T-helper 17 cell (primary cell): ENCODE results near the gene TRIM13. TPM values are rescaled to one million over a fixed set of nuclear protein-coding genes. Genes with fewer than 3 reads are reported as not detected.
A peak's percentile ranks its signal among the peaks of the same experiment; 100 is the strongest.

Source experiments
- ATAC-seq: fragments of 150-1000 bp; cut with Tn5 transposase; 2 replicates; pipeline ENCODE4 v1.10.0; 2021; ENCODE audit warnings: mild to moderate bottlenecking, moderate library complexity
- DNase-seq, 3 donors: peaks; one replicate each; pipeline versions ENCODE4 v3.0.0 to v3.0.0-alpha.2; 2020 to 2021
- H3K9me3 ChIP-seq: one replicate; pipeline ENCODE4 v1.7.0; 2013; ENCODE audit warnings: low read length, mild to moderate bottlenecking; ENCODE audit not compliant: control insufficient read depth, poor library complexity, severe bottlenecking
- H3K27ac Mint-ChIP-seq: one replicate; pipeline ENCODE4 v1.8.0; 2022; ENCODE audit warnings: mild to moderate bottlenecking, moderate library complexity, mixed read lengths
- H3K27me3 Mint-ChIP-seq: one replicate; pipeline ENCODE4 v1.8.0; 2022; ENCODE audit warnings: mixed read lengths
- H3K36me3 Mint-ChIP-seq: one replicate; pipeline ENCODE4 v1.8.0; 2022; ENCODE audit warnings: low read depth, mixed read lengths
- H3K4me1 Mint-ChIP-seq: one replicate; pipeline ENCODE4 v1.8.0; 2022; ENCODE audit warnings: mild to moderate bottlenecking, mixed read lengths
- H3K4me3 Mint-ChIP-seq: one replicate; pipeline ENCODE4 v1.8.0; 2022; ENCODE audit warnings: mild to moderate bottlenecking, moderate library complexity, mixed read lengths
- total RNA-seq, 4 donors: library from RNA in 2 of 4; stranded (reverse) in 2 of 4; gene quantifications; one replicate each; pipeline ENCODE4 v1.2.3 and lab custom pipeline; 2022 to 2026

Gene TRIM13
- total RNA-seq, 2 donors from 2014 or later, result 18.5 to 27.5 TPM

DNA sequence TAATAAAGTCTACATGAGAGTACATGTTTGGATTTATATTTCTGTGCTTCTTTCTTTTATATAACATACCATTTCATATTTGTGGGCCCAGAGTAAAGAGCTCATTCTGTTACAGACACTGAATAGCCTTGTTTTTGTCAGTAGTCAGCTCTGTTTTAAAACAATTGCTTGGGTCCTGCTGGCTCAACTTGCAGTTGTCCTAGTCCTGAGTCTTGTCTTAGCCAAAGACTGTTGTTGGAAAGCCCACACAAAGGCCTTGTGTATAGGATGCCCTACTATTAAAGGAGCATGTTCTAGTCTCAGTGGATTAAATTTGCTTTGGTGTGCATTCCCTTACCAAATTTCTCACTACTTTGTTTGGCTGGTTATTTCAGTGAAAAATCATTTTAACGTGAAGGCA, 14.6 kb downstream of the TRIM13 start:
- Mint-ChIP-seq H3K27me3 (no peaks in the 10 kb centered on the region), H3K4me3 (no peak overlapping the region), H3K4me1 (peaks cover 15% of the 10 kb centered on the region), H3K36me3 (peaks cover 3% of the 10 kb centered on the region), H3K27ac (no peak overlapping the region)
- no peak for DNase-seq
- no peak for ATAC-seq
- H3K9me3 ChIP-seq, result no peaks in the 10 kb centered on the region

DNA sequence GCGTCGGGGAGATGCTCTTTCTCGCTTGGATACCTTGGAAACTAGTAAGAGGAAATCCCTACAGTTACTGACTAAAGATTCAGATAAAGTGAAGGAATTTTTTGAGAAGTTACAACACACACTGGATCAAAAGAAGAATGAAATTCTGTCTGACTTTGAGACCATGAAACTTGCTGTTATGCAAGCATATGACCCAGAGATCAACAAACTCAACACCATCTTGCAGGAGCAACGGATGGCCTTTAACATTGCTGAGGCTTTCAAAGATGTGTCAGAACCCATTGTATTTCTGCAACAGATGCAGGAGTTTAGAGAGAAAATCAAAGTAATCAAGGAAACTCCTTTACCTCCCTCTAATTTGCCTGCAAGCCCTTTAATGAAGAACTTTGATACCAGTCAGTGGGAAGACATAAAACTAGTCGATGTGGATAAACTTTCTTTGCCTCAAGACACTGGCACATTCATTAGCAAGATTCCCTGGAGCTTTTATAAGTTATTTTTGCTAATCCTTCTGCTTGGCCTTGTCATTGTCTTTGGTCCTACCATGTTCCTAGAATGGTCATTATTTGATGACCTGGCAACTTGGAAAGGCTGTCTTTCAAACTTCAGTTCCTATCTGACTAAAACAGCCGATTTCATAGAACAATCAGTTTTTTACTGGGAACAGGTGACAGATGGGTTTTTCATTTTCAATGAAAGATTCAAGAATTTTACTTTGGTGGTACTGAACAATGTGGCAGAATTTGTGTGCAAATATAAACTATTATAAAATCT, 15.7 kb downstream of the TRIM13 start:
- H3K4me3 Mint-ChIP-seq, result no peak overlapping the region
- peak overlapping the region; percentile 39 for H3K27ac Mint-ChIP-seq
- peaks cover 3% of the 10 kb centered on the region for H3K36me3 Mint-ChIP-seq
- H3K27me3 Mint-ChIP-seq, result no peaks in the 10 kb centered on the region
- DNase-seq, result no peak
- H3K4me1 Mint-ChIP-seq, result peaks cover 14% of the 10 kb centered on the region
- ATAC-seq, result no peak
- H3K9me3 ChIP-seq, result no peaks in the 10 kb centered on the region

DNA sequence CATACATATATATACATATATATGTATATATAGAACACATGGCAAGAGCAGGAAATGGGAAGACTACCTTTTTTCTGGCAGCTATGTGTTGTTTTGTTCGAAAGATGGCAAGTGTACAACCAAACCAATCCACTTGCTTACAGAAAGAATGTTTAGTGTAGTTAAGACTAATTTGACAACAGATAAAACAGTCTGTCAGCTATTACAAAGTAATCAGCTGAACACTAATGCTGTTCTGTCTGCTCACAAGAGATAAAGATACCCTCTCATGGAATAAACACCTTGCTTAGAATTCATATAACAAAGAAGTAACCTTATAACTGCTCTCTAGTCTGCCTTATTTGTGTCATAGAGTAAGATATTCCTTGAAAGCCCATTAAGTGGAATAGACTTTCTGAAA, 17.5 kb downstream of the TRIM13 start:
- ATAC-seq (no peak), DNase-seq (no peak)
- no peak overlapping the region for H3K4me3 Mint-ChIP-seq
- no peak overlapping the region for H3K27ac Mint-ChIP-seq
- no peaks in the 10 kb centered on the region for H3K9me3 ChIP-seq
- peaks cover 5% of the 10 kb centered on the region for H3K36me3 Mint-ChIP-seq
- H3K27me3 Mint-ChIP-seq, result no peaks in the 10 kb centered on the region
- H3K4me1 Mint-ChIP-seq, result peaks cover 14% of the 10 kb centered on the region

DNA sequence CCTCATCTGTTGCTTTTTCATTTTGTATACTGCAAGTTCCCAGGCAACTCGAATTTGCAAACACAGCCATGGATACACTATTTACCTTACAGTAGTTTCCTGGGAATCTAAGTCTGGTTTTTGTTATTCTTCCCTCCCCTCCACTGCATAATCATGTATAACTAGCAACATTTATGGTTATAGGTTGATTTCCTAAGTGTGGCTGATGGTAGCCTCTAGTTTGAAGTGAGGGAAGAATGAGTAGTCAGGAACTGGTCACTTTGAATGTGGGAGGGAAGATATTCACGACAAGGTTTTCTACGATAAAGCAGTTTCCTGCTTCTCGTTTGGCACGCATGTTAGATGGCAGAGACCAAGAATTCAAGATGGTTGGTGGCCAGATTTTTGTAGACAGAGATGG, 18.4 kb downstream of the TRIM13 start, which contains the start of gene KCNRG:
KCNRG (plus strand) TSS at position 187 of the 400 bp plus-strand sequence; CDS start at position 237, 50 bp downstream.
- no peak within 1 kb of the TSS for H3K4me3 Mint-ChIP-seq
- H3K27me3 Mint-ChIP-seq, result no peaks in the 10 kb centered on the region
- no peaks in the 10 kb centered on the region for H3K9me3 ChIP-seq
- H3K4me1 Mint-ChIP-seq, result peaks cover 12% of the 10 kb centered on the region
- peak within 1 kb of the TSS; percentile 11 for H3K27ac Mint-ChIP-seq
- ATAC-seq, result no peak
- peaks cover 5% of the 10 kb centered on the region for H3K36me3 Mint-ChIP-seq
- DNase-seq, result no peak

DNA sequence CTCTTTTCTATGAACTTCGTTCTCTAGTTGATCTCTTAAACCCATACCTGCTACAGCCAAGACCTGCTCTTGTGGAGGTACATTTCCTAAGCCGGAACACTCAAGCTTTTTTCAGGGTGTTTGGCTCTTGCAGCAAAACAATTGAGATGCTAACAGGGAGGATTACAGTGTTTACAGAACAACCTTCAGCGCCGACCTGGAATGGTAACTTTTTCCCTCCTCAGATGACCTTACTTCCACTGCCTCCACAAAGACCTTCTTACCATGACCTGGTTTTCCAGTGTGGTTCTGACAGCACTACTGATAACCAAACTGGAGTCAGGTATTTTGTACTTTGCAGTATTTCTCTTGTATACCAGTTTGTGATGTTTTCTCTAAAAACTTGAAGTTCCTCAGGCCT, 18.9 kb downstream of the TRIM13 start:
- H3K9me3 ChIP-seq, result no peaks in the 10 kb centered on the region
- Mint-ChIP-seq H3K36me3 (peaks cover 8% of the 10 kb centered on the region), H3K4me1 (peaks cover 12% of the 10 kb centered on the region), H3K27me3 (no peaks in the 10 kb centered on the region), H3K4me3 (no peak overlapping the region), H3K27ac (peak overlapping the region; percentile 11)
- ATAC-seq, result no peak
- DNase-seq, result no peak

DNA sequence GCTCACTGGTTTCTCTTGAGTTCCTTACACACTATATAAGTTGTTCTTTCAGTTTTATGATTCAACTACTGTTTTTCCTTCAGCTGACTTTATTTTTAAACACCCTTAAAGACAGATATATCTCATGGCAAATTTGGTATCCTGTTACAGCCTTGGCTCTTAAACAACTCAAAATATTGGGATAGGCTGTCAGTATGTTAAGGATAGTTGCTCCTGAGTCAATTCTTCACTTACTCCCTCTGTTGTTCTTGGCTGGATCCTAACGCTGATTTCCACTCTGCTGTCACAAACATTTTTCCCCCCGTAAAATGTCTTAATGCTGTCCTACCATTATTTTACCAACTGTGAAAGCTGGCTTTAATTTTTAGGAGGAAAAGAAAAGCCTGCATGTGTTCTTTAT, 19.6 kb downstream of the TRIM13 start:
- H3K9me3 ChIP-seq, result no peaks in the 10 kb centered on the region
- Mint-ChIP-seq H3K36me3 (peaks cover 8% of the 10 kb centered on the region), H3K4me3 (no peak overlapping the region), H3K27ac (peak overlapping the region; percentile 11), H3K27me3 (no peaks in the 10 kb centered on the region), H3K4me1 (peaks cover 12% of the 10 kb centered on the region)
- ATAC-seq (no peak), DNase-seq (no peak)

DNA sequence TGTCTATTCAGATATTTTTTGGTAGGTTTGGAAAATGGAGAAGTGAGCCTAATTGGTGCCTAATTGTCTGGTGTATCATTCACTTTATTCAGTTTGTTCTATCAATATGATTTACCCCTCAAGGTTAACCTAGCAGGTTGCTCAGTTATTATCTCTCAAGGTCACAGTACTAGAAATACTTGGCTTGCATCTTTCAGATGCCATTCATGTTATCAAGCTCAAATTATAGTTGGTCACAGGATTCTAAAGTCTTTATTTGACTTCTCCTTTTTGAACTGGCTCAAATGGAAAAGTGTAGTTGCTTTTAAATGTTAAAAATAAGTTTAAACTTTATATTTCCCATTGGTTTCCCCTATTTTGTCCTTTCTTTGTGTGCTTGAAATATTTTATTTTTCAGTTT, 21.0 kb downstream of the TRIM13 start:
- peaks cover 8% of the 10 kb centered on the region for H3K36me3 Mint-ChIP-seq
- DNase-seq (no peak), ATAC-seq (no peak)
- H3K4me3 Mint-ChIP-seq, result no peak overlapping the region
- peaks cover 12% of the 10 kb centered on the region for H3K4me1 Mint-ChIP-seq
- no peak overlapping the region for H3K27ac Mint-ChIP-seq
- H3K9me3 ChIP-seq, result no peaks in the 10 kb centered on the region
- no peaks in the 10 kb centered on the region for H3K27me3 Mint-ChIP-seq

DNA sequence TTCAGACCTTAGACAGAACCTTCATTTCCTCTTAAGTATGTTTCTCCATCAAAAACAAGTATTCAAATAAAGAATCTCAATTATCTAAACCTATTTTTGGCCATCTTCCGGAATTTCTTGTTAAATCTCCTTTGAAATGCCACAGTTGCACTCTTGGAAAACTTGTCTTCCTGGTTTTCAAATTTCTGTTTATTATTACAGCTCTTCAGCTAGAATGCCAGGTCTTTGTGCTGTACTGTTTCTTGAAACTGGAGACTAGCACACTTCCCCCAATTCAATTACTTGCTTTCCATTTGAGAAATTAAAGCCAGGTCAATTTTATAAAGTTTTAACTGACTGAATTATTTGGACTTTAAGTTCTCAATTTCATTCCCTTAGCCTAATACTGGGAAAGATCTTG, 28.6 kb downstream of the TRIM13 start:
- H3K4me3 Mint-ChIP-seq, result no peak overlapping the region
- DNase-seq, result no peak
- H3K9me3 ChIP-seq, result no peaks in the 10 kb centered on the region
- ATAC-seq, result no peak
- H3K27me3 Mint-ChIP-seq, result no peaks in the 10 kb centered on the region
- peaks cover 5% of the 10 kb centered on the region for H3K36me3 Mint-ChIP-seq
- H3K4me1 Mint-ChIP-seq, result peaks cover 8% of the 10 kb centered on the region
- peak overlapping the region; percentile 3 for H3K27ac Mint-ChIP-seq

DNA sequence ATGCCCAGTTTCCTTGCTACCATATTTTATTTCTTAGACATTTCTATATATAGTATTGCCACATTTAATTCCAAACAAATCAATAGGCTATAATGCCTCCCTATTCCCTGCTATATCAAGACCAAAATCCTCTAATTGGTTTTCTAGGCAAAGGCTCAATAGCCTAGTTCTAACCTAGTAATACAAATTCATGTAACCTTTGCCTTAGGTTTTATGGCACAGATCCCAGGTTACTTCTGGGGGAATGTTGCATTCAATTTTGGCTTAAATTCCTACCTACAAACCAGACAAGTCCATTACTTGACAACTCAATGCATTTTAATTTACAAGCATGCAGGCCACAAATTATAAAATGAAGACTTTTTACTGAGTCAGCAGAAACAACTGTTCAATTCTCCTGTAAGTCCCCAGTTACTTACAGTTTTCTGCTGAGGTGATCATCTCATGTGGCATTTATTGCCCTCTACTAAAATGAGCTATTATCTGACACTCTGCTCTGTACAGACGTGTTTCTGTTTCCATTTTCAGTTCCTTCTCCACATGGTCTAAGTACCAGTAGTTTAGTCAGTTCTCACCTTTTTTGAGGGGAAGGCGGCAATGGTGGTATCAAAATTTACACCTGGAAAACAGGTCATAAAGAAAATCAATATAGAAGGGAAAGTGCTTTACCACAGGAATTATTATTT, 30.1 kb downstream of the TRIM13 start:
- peak overlapping the region; percentile 80 for H3K27ac Mint-ChIP-seq
- ATAC-seq (no peak), DNase-seq (no peak)
- no peaks in the 10 kb centered on the region for H3K27me3 Mint-ChIP-seq
- peaks cover 6% of the 10 kb centered on the region for H3K4me1 Mint-ChIP-seq
- peaks cover 3% of the 10 kb centered on the region for H3K36me3 Mint-ChIP-seq
- no peaks in the 10 kb centered on the region for H3K9me3 ChIP-seq
- no peak overlapping the region for H3K4me3 Mint-ChIP-seq

DNA sequence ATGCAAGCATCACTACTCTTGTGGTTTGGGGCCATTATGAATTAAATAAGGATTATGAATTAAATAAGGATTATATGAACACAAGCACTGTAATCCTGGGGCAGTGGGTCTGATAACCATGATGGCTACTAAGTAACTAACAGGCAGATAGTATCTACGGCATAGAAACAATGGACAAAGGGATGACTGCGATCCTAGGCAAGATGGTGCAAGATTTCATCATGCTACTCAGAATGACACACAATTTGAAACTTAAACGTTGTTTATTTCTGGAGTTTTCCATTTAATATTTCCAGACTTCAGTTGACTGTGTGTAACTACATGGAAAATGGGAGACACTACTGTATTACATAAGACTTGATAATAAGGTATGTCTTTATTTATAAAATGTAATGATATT, 33.5 kb downstream of the TRIM13 start:
- ATAC-seq (no peak), DNase-seq (no peak)
- Mint-ChIP-seq H3K4me1 (peaks cover 6% of the 10 kb centered on the region), H3K27me3 (no peaks in the 10 kb centered on the region), H3K4me3 (no peak overlapping the region), H3K36me3 (peaks cover 3% of the 10 kb centered on the region), H3K27ac (no peak overlapping the region)
- no peaks in the 10 kb centered on the region for H3K9me3 ChIP-seq

DNA sequence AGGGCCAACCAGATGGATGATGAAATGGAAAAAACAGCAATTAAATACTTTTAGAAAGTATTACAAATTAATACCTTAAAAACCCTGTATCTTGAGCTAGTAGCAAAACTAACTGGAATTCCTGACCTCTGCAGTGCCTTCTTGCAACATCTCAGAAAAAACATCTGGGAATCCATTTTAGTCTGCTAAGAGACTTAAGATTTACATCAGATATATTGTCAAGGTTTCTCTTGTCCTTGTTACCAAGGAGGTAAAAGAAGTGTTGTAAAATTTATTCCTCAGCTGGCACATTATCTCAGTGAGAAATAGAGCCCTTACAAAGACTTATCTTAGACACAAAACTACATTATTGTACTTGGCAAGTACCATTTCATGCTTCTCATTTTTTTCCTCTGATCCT, 36.9 kb downstream of the TRIM13 start:
- Mint-ChIP-seq H3K27ac (no peak overlapping the region), H3K27me3 (no peaks in the 10 kb centered on the region), H3K4me3 (no peak overlapping the region), H3K4me1 (peaks cover 3% of the 10 kb centered on the region), H3K36me3 (peaks cover 3% of the 10 kb centered on the region)
- no peak for ATAC-seq
- no peaks in the 10 kb centered on the region for H3K9me3 ChIP-seq
- no peak for DNase-seq

DNA sequence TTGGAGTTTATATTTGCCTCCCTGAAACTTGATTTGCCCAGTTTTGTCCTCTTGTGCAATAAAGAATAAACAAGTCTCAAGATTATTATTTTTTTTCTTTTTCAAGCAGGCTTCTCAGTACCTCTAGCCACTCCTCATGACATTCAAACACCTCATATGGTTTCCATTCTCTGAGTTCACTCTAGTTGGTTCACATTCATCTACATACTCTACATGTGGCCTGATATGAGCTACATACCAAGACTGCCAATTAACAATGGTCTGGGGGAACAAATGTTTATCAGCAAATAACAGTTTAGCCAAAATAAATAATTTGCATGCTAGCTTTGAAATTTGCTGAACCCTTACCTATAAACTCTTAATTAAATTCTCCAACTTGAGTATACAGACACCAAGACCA, 40.9 kb downstream of the TRIM13 start:
- DNase-seq, result no peak
- no peaks in the 10 kb centered on the region for H3K9me3 ChIP-seq
- Mint-ChIP-seq H3K36me3 (peaks cover 3% of the 10 kb centered on the region), H3K4me1 (peaks cover 2% of the 10 kb centered on the region), H3K4me3 (no peak overlapping the region), H3K27ac (peak overlapping the region; percentile 75), H3K27me3 (no peaks in the 10 kb centered on the region)
- ATAC-seq, result no peak

DNA sequence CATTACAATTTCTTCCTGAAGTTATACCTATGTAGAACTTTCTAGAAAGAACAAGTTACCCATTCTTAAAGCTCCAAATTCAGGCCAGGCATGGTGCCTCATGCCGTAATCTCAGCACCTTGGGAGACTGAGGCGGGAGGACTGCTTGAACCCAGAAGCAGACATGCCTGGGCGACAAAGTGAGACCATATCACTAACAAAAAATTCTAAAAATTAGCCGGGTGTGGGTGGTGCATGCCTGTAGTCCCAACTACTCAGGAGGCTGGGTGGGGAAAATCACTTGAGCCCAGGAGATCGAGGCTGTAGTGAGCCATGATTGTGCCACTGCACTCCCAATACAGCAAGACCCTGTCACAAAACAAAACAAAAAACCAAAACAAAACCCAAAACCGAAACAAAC, 41.4 kb downstream of the TRIM13 start:
- Mint-ChIP-seq H3K27ac (no peak overlapping the region), H3K27me3 (no peaks in the 10 kb centered on the region), H3K4me3 (no peak overlapping the region), H3K4me1 (peaks cover 2% of the 10 kb centered on the region), H3K36me3 (peaks cover 6% of the 10 kb centered on the region)
- no peaks in the 10 kb centered on the region for H3K9me3 ChIP-seq
- DNase-seq (no peak), ATAC-seq (no peak)

DNA sequence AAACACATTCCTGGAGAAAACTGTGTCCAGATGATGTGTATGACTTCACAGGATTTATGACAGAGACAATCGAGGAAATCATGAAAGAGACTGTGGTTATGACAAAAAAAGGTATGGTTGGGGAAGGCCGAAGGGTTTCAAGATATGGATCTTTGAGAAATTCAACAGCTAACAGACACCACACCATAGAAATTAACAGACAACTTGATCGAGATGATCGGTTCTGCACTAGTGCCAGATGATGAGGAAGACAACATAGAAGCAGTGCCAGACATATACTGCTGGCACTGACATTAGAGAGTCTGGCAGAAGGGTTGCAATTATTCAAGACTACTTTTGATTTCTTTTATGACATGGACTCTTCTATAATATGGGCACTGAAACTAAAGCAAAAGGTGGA, 55.6 kb downstream of the TRIM13 start:
- Mint-ChIP-seq H3K27me3 (no peaks in the 10 kb centered on the region), H3K27ac (peak overlapping the region; percentile 65), H3K4me3 (no peak overlapping the region), H3K36me3 (no peaks in the 10 kb centered on the region), H3K4me1 (peaks cover 15% of the 10 kb centered on the region)
- ATAC-seq (no peak), DNase-seq (no peak)
- H3K9me3 ChIP-seq, result no peaks in the 10 kb centered on the region
